Heart left ventricle (tissue), 16 donors: ENCODE data around the gene FARP1. TPM values are rescaled to one million over a fixed set of nuclear protein-coding genes. Genes with fewer than 3 reads are reported as not detected.
A peak's percentile ranks its signal among the peaks of the same experiment; 100 is the strongest.

Experiments used
- ATAC-seq, 4 donors: fragments of 200-7000 bp; cut with Tn5 transposase; one replicate each; pipeline ENCODE4 v1.9.1; 2020 to 2022; ENCODE audit warnings: moderate library complexity in 4 of 4, mild to moderate bottlenecking in 3 of 4, moderate number of reproducible peaks in 1 of 4
- DNase-seq, 5 donors: peaks; one replicate each; pipeline ENCODE4 v3.0.0-alpha.2; 2020
- H3K27ac ChIP-seq, 12 donors: fragments of 200-600 bp; sonication (generic) in 4 of 12; one replicate each; pipeline versions ENCODE4 v1.5.0 to v1.8.0; 2016 to 2022; ENCODE audit warnings: mild to moderate bottlenecking in 2 of 12
- H3K27me3 ChIP-seq, 9 donors: fragments of 200-600 bp; sonication (generic) in 2 of 9; one replicate each; pipeline versions ENCODE4 v1.5.1 to v1.8.0; 2016 to 2022; ENCODE audit warnings: mild to moderate bottlenecking in 3 of 9
- H3K36me3 ChIP-seq, 9 donors: fragments of 200-600 bp; sonication (generic) in 2 of 9; one replicate each; pipeline versions ENCODE4 v1.5.0 to v1.8.0; 2018 to 2022; ENCODE audit warnings: mild to moderate bottlenecking in 2 of 9
- H3K4me1 ChIP-seq, 12 donors: fragments of 200-600 bp; sonication (generic) in 4 of 12; one replicate each; pipeline versions ENCODE4 v1.5.0 to v1.8.0; 2016 to 2022; ENCODE audit warnings: mild to moderate bottlenecking in 3 of 12
- H3K4me3 ChIP-seq, 12 donors: fragments of 200-600 bp; sonication (generic) in 4 of 12; one replicate each; pipeline versions ENCODE4 v1.5.0 to v1.8.0; 2017 to 2022; ENCODE audit warnings: mild to moderate bottlenecking in 9 of 12, moderate library complexity in 4 of 12
- H3K9me3 ChIP-seq, 12 donors: fragments of 200-600 bp; sonication (generic) in 4 of 12; one replicate each; pipeline versions ENCODE4 v1.5.0 to v1.8.0; 2016 to 2022; ENCODE audit warnings: mild to moderate bottlenecking in 1 of 12
- POLR2A ChIP-seq, 2 donors: fragments of 450-650 bp; IDR thresholded peaks; one replicate each; pipeline ENCODE4 v1.6.1; 2017; ENCODE audit warnings: antibody characterized with exemption in 2 of 2, mild to moderate bottlenecking in 2 of 2, moderate library complexity in 2 of 2
- WGBS, 4 donors: extraction: QIAGEN DNeasy Blood & Tissue Kit in 2 of 4; methylation state at CpG; one replicate each; pipeline versions ENCODE4 v1.1.5 to v1.1.7; 2013 to 2018; 5-methylcytosine and 5-hydroxymethylcytosine counted together
- intact Hi-C, 10 donors: fragments of 100-400 bp; cut with DNase I; formaldehyde crosslinking; loops; one replicate each; pipeline versions ENCODE4 v1.11.1 to v1.14.2; 2022
- polyA plus RNA-seq, 2 donors: library from polyadenylated mRNA; stranded (reverse); fragments of 200-250 nt; gene quantifications; one replicate each; pipeline ENCODE4 v1.2.3, GENCODE V29; 2013
- total RNA-seq, 9 donors: library from RNA; depleted of rRNA in 2 of 9; stranded (reverse); fragments of >200 nt in 2 of 9; fragmentation: NEBNext Ultra II Directional in 3 of 9; extraction: Animal tissue kit (Norgen Biotek cat#: 25700) in 3 of 9; gene quantifications; one replicate each; pipeline versions ENCODE4 v1.1.0 to v1.2.4, GENCODE V29; 2016 to 2023
- TF ChIP-seq, protein P1 (sequence below), 12 donors: fragments of 200-600 bp; sonication (generic) in 4 of 12; IDR thresholded peaks; one replicate each; pipeline versions ENCODE4 v1.5.0 to v1.8.0; 2018 to 2022; ENCODE audit warnings: antibody characterized with exemption in 12 of 12, mild to moderate bottlenecking in 5 of 12
- donor health status: ischemic (EF 13 %, LVEDD 7.1; RV severe dilation, severe dysfunction).
- donor health status: healthy with polysubstance abuse.
- donor health status: DM: no; HTN: yes; CAD: no.
- donor health status: DM: no; HTN: no; CAD: no.
- donor health status: ischemic (EF 25% LVEDD 6.9; RV normal size, moderate dysfunction).
- donor health status: ischemic (EF 25% LVEDD 5.7; RV mildly dilated, moderate dysfunction).
- donor health status: healthy.
- donor health status: DM: yes; HTN: yes; CAD: no.
- donor health status: ischemic (EF 35%, LVEDD 5.7; RV mildly dilated, moderate dysfunction).
- donor health status: nonischemic (EF 11% LVEDD 7.7; RV severe dilation, severe dysfunction).
- donor health status: DM: yes; HTN: yes; CAD: no.
- donor health status: PGD.
- donor health status: ischemic (EF 29% LVEDD 5.4; RV normal size, mild dysfunction).
- donor health status: nonischemic (EF 23%, LVEDD 6.1; RV moderate dilation, normal function).

The FARP1 gene
- total and polyA plus RNA-seq, 11 donors: 7.7 to 51.8 (median 22.3) TPM

DNA sequence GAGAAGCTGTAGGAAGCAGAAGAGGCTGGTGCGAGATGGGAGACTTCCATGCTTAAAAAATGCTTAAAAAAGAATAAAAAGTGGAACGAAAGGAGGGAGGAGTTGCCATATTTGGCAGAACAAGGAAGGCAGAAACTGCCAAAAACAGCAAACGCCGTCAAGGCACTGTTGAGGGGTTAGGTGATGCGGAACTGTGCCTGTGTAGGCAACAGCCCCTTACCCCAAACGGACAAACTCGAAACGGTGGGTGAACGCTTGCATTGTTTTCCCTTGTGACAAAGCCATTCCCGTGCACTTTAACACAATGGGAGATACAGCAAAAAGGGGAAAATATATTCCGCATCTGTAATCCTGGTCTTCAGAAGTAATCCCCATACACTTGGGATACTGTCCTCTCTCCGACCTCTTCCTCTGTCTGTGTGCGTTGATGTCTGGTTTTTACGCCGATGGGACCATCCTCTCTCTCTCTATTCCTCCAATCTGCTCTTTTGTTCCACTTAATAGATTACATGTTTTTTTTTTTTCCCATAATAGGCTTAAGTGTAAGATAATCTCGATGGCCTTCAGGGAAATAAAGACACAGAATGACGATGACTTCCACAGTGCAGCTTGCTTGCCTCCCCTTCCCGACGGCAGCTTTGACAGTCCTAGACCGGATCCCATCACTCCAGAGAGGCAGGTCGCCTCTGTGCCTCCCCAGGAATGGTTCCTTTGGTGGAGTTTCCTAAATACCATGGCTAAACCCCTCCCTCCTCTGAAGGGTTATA lies 166.9 kb downstream of the FARP1 start:
- WGBS, 4 donors: 71 to 78% (median 75%) methylated on average over 21 of the region's 21 CpGs
- ATAC-seq: no peak
- no peaks in the 10 kb centered on the region for H3K36me3 ChIP-seq
- peak overlapping the region in 1 of 12 donors; percentile 19 for H3K4me3 ChIP-seq
- no peaks in the 10 kb centered on the region for H3K27me3 ChIP-seq
- TF ChIP-seq, protein P1, sequence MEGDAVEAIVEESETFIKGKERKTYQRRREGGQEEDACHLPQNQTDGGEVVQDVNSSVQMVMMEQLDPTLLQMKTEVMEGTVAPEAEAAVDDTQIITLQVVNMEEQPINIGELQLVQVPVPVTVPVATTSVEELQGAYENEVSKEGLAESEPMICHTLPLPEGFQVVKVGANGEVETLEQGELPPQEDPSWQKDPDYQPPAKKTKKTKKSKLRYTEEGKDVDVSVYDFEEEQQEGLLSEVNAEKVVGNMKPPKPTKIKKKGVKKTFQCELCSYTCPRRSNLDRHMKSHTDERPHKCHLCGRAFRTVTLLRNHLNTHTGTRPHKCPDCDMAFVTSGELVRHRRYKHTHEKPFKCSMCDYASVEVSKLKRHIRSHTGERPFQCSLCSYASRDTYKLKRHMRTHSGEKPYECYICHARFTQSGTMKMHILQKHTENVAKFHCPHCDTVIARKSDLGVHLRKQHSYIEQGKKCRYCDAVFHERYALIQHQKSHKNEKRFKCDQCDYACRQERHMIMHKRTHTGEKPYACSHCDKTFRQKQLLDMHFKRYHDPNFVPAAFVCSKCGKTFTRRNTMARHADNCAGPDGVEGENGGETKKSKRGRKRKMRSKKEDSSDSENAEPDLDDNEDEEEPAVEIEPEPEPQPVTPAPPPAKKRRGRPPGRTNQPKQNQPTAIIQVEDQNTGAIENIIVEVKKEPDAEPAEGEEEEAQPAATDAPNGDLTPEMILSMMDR (IDR thresholded peaks at IDR 0.05): no peak
- TF ChIP-seq POLR2A (IDR thresholded peaks at IDR 0.05): no peak
- H3K27ac ChIP-seq: peak overlapping the region in 1 of 12 donors; percentile 16
- DNase-seq: no peak
- intact Hi-C loops: no loop called here
- H3K4me1 ChIP-seq: peaks cover 0 to 30% (median 11%) of the 10 kb centered on the region in 12 donors
- no peaks in the 10 kb centered on the region for H3K9me3 ChIP-seq

DNA sequence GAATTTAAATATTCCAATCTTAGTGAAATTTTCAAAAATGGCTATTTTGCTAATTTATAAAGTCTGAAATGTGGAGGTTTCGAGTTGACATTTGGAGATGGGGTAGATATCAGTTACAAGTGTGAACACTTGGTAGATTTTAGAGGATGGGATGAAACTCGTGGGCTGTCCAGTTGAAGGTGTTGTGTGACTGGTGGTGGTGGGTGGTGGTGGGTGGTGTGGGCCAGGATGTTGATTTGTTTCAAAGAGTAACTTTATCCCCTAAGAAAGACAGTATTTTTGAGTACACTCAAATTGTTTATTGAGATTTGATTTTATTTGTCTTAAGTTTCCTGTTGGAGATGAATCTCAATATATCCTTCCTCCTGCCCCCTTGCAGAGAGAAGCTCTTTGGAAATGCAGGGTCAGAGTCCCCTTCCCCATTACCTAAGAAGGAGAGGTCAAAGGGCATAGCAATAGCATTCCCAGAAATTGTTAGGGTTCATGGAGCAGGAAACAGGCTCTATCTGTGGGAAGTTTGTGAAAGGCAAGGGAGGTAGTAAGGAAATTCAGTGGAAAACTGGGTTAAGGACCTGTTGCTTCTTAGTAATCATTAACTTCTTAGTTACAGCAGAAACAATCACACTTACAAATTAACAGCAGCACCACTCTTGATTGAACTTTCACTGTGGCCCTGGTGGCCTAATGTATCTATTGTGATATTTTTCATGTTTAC lies 167.7 kb downstream of the FARP1 start:
- 88 to 93% (median 90%) methylated on average over 2 of the region's 2 CpGs for WGBS, 4 donors
- Histone ChIP-seq H3K36me3 (no peaks in the 10 kb centered on the region), H3K4me3 (no peak overlapping the region), H3K9me3 (no peaks in the 10 kb centered on the region), H3K27me3 (no peaks in the 10 kb centered on the region), H3K4me1 (peaks cover 0 to 37% (median 14%) of the 10 kb centered on the region in 12 donors), H3K27ac (no peak overlapping the region)
- TF ChIP-seq, protein P1 (IDR thresholded peaks at IDR 0.05): no peak
- TF ChIP-seq POLR2A (IDR thresholded peaks at IDR 0.05): no peak
- intact Hi-C loops: no loop called here
- DNase-seq: no peak
- no peak for ATAC-seq

DNA sequence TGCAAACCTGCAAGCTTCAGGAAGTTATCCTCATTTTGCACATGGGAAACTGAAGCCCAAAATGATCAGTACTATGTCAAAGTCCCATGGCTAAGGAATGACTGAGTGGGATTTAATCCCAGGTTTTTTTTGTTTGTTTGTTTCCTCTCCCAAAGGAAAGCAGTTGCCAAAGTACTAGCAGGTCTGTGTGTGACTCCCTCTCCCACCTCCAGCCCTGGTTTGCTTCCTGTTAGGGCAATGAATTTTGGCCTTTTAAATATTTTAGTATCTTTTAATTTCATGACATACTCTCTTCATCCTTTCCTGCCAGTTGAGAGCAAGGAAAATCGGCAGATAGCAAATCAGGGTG lies 168.3 kb downstream of the FARP1 start:
- Histone ChIP-seq H3K9me3 (no peaks in the 10 kb centered on the region), H3K4me3 (no peak overlapping the region), H3K27ac (no peak overlapping the region), H3K4me1 (peaks cover 0 to 43% (median 16%) of the 10 kb centered on the region in 12 donors), H3K27me3 (no peaks in the 10 kb centered on the region), H3K36me3 (no peaks in the 10 kb centered on the region)
- TF ChIP-seq, protein P1 (IDR thresholded peaks at IDR 0.05): no peak
- no peak for TF ChIP-seq POLR2A (IDR thresholded peaks at IDR 0.05)
- DNase-seq (no peak), ATAC-seq (no peak)
- intact Hi-C loops: no loop called here
- WGBS, 4 donors: 47 to 68% (median 63%) methylated on average over 1 of the region's 1 CpG

DNA sequence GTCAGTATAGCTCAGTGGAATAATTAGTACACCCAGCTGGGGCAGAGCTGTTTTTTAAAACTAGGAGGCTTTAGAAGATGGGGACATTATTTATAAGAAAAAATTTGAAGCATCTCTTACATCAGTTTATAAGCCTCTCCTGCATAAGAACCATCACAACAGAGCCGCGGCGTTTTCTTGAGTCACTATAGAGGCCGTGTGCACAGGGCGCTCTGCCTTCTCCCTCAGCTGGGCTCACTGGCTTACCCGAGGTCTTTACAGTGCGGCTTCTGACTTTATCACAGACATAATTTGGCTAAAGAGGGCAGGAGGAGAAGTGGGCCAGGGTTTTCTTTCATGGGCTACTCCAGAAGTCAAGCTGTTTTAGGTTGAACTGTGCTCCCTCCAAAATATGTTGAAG lies 169.7 kb downstream of the FARP1 start:
- no peaks in the 10 kb centered on the region for H3K36me3 ChIP-seq
- 91 to 95% (median 93%) methylated on average over 7 of the region's 7 CpGs for WGBS, 4 donors
- no peaks in the 10 kb centered on the region for H3K9me3 ChIP-seq
- H3K27me3 ChIP-seq: no peaks in the 10 kb centered on the region
- no peak for DNase-seq
- TF ChIP-seq, protein P1 (IDR thresholded peaks at IDR 0.05): no peak
- H3K4me3 ChIP-seq: no peak overlapping the region
- peak overlapping the region in 1 of 12 donors; percentile 4 for H3K27ac ChIP-seq
- intact Hi-C loops: no loop called here
- H3K4me1 ChIP-seq: peaks cover 0 to 39% (median 18%) of the 10 kb centered on the region in 12 donors
- ATAC-seq: no peak
